Pancreas (tissue), 10 donors: Measurements from ENCODE around the gene KLRD1. TPM values are rescaled to one million over a fixed set of nuclear protein-coding genes. Genes with fewer than 3 reads are reported as not detected.

Source experiments
- ATAC-seq, 4 donors: fragments of 200-7000 bp; cut with Tn5 transposase; one replicate each; pipeline versions ENCODE4 v1.8.0 to v1.9.1; 2020; ENCODE audit warnings: mild to moderate bottlenecking in 4 of 4, moderate library complexity in 4 of 4
- DNase-seq, 6 donors: peaks; one replicate each; pipeline ENCODE4 v3.0.0-alpha.2; 2020
- FAIRE-seq: peaks from 2 replicates; lab custom pipeline; 2012; peaks lifted over from hg19 to GRCh38; lab: Jason Lieb, UNC
- H3K27ac ChIP-seq, 4 donors: fragments of 200-600 bp; sonication (generic); 1 replicate in 3 of 4; 2 replicates in 1 of 4; pipeline versions ENCODE4 v1.5.0 to v1.8.0; 2020
- H3K27me3 ChIP-seq, 4 donors: fragments of 200-600 bp; one replicate each; pipeline ENCODE4 v1.8.0; 2021
- H3K36me3 ChIP-seq, 3 donors: fragments of 200-600 bp; sonication (generic) in 1 of 3; one replicate each; pipeline versions ENCODE4 v1.5.0 to v1.8.0; 2020 to 2021
- H3K4me1 ChIP-seq, 3 donors: fragments of 200-600 bp; one replicate each; pipeline ENCODE4 v1.8.0; 2021
- H3K4me3 ChIP-seq, 4 donors: fragments of 200-600 bp; sonication (generic) in 2 of 4; one replicate each; pipeline versions ENCODE4 v1.5.0 to v1.8.0; 2020 to 2021
- H3K9me3 ChIP-seq, 4 donors: fragments of 200-600 bp; one replicate each; pipeline ENCODE4 v1.8.0; 2021
- WGBS, 2 donors: extraction: QIAGEN DNeasy Blood & Tissue Kit; methylation state at CpG; one replicate each; pipeline ENCODE4 v1.1.7; 2013; 5-methylcytosine and 5-hydroxymethylcytosine counted together
- intact Hi-C, 3 donors: fragments of 100-400 bp; cut with DNase I; formaldehyde crosslinking; loops; one replicate each; pipeline versions ENCODE4 v1.11.1 to v1.14.2; 2022
- polyA plus RNA-seq, 2 donors: library from polyadenylated mRNA; stranded (reverse); fragments of 200-250 nt; gene quantifications; one replicate each; pipeline ENCODE4 v1.2.3, GENCODE V29; 2013
- total RNA-seq, 6 donors: library from RNA; stranded (reverse); fragmentation: NEBNext Ultra II Directional in 4 of 6; extraction: Animal tissue kit (Norgen Biotek cat#: 25700) in 4 of 6; gene quantifications; one replicate each; pipeline versions ENCODE4 v1.2.1 to v1.2.4, GENCODE V29; 2021 to 2023
- TF ChIP-seq, protein P1 (sequence below), 4 donors: fragments of 200-600 bp; sonication (generic) in 3 of 4; IDR thresholded peaks; one replicate each; pipeline versions ENCODE4 v1.5.0 to v1.8.0; 2021; ENCODE audit warnings: antibody characterized with exemption in 4 of 4
- donor health status: healthy with polysubstance abuse.
- donor health status: DM: no; HTN: no; CAD: no; lungs with moderate emphysema.
- donor health status: DM: no; HTN: no; CAD: no.
- donor health status: control.
- donor health status: control.
- donor health status: Bipolar disorder and iron deficiency.
- donor health status: DM: yes; HTN: yes; CAD: no.
- donor health status: DM: no; HTN: no; CAD: no.
- donor health status: DM: no; HTN: no; CAD: no.
- donor health status: DM: yes; HTN: yes; CAD: no.

The KLRD1 gene
- total and polyA plus RNA-seq, 8 donors = 0.11 to 1.0 (median 0.56) TPM

DNA sequence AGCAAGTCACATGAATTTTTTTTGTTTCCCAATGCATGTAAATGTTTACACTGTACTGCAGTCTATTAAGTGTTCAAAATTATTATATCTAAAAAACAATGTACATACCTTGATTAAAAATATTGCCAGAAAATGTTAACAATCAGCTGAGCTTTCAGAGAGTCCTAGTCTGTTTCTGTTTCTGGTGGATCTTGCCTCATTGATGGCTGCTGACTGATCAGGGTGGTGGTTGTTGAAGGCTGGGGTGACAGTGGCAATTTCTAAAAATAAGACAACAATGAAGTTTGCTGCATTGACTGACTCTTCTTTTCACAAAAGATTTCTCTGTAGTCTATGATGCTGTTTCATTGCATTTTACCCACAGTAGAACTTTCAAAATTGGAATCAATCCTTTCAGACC lies 16.6 kb upstream of the KLRD1 start:
- DNase-seq = no peak
- Histone ChIP-seq H3K27me3 (no peaks in the 10 kb centered on the region), H3K9me3 (no peaks in the 10 kb centered on the region), H3K4me3 (no peak overlapping the region), H3K27ac (no peak overlapping the region), H3K4me1 (no peaks in the 10 kb centered on the region), H3K36me3 (no peaks in the 10 kb centered on the region)
- TF ChIP-seq, protein P1, sequence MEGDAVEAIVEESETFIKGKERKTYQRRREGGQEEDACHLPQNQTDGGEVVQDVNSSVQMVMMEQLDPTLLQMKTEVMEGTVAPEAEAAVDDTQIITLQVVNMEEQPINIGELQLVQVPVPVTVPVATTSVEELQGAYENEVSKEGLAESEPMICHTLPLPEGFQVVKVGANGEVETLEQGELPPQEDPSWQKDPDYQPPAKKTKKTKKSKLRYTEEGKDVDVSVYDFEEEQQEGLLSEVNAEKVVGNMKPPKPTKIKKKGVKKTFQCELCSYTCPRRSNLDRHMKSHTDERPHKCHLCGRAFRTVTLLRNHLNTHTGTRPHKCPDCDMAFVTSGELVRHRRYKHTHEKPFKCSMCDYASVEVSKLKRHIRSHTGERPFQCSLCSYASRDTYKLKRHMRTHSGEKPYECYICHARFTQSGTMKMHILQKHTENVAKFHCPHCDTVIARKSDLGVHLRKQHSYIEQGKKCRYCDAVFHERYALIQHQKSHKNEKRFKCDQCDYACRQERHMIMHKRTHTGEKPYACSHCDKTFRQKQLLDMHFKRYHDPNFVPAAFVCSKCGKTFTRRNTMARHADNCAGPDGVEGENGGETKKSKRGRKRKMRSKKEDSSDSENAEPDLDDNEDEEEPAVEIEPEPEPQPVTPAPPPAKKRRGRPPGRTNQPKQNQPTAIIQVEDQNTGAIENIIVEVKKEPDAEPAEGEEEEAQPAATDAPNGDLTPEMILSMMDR (IDR thresholded peaks at IDR 0.05) = no peak
- intact Hi-C loops = no loop called here
- ATAC-seq = no peak
- no peak for FAIRE-seq

DNA sequence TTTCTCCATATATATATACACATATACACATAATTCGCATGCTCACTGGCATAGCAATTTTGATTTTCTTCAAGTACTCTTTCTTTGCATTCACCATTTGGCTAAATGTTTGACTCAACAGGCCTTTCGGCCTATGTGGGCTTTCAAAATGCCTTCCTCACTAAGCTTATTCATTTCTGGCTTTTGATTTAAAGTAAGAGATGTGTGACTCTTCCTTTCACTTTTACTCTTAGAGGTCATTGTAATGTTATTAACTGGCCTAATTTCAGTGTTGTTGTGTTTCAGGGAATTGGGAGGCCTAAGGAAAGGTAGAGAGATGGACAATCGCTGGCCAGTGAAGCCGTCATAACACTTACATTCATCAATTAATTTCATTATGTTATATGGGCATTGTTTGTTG lies 14.5 kb upstream of the KLRD1 start:
- H3K4me1 ChIP-seq = no peaks in the 10 kb centered on the region
- no peak overlapping the region for H3K27ac ChIP-seq
- FAIRE-seq (no peak), DNase-seq (no peak), ATAC-seq (no peak)
- H3K4me3 ChIP-seq = no peak overlapping the region
- intact Hi-C loops = no loop called here
- H3K27me3 ChIP-seq = no peaks in the 10 kb centered on the region
- no peaks in the 10 kb centered on the region for H3K9me3 ChIP-seq
- TF ChIP-seq, protein P1 (IDR thresholded peaks at IDR 0.05) = no peak
- H3K36me3 ChIP-seq = no peaks in the 10 kb centered on the region
- WGBS, 2 donors = 83 to 91% methylated on average over 4 of the region's 4 CpGs

GRCh38 chr12:10293570-10294227 lies 14.0 kb upstream of the KLRD1 start:
- Histone ChIP-seq H3K4me3 (no peak overlapping the region), H3K4me1 (no peaks in the 10 kb centered on the region), H3K36me3 (no peaks in the 10 kb centered on the region), H3K27me3 (no peaks in the 10 kb centered on the region), H3K27ac (no peak overlapping the region), H3K9me3 (no peaks in the 10 kb centered on the region)
- no peak for DNase-seq
- no peak for FAIRE-seq
- TF ChIP-seq, protein P1 (IDR thresholded peaks at IDR 0.05) = no peak
- intact Hi-C loops = no loop called here
- no peak for ATAC-seq
- WGBS, 2 donors = 65 to 78% methylated on average over 3 of the region's 3 CpGs

- H3K4me3 ChIP-seq = no peak overlapping the region
- no peaks in the 10 kb centered on the region for H3K36me3 ChIP-seq
- H3K9me3 ChIP-seq = no peaks in the 10 kb centered on the region
- TF ChIP-seq, protein P1 (IDR thresholded peaks at IDR 0.05) = no peak
- intact Hi-C loops = no loop called here
- H3K27ac ChIP-seq = no peak overlapping the region
- no peaks in the 10 kb centered on the region for H3K4me1 ChIP-seq
- no peaks in the 10 kb centered on the region for H3K27me3 ChIP-seq
- FAIRE-seq (no peak), ATAC-seq (no peak), DNase-seq (no peak)
- WGBS, 2 donors = 62 to 68% methylated on average over 1 of the region's 1 CpG
Measured at GRCh38 chr12:10301103-10301502, 6.6 kb upstream of the KLRD1 start.

DNA sequence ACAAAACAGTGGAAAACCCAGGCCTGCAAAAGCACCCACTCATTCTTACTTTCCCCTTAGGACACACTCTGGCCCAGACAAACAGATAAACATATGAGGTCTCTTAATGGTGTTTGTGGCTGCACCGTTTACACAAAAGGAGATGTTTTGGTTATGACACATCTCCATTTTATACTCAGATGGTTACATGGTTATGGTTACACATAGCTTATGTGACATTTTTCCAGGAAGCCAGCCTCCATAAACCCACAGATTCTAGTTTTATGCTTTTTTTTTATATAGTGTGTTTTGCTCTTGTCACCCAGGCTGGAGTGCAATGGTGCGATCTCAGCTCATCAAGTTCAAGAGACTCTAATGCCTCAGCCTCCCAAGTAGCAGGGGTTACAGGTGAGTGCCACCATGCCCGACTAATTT lies 3.5 kb upstream of the KLRD1 start:
- Histone ChIP-seq H3K27me3 (no peaks in the 10 kb centered on the region), H3K36me3 (no peaks in the 10 kb centered on the region), H3K9me3 (no peaks in the 10 kb centered on the region), H3K4me1 (no peaks in the 10 kb centered on the region), H3K4me3 (no peak overlapping the region), H3K27ac (no peak overlapping the region)
- 71 to 76% methylated on average over 3 of the region's 3 CpGs for WGBS, 2 donors
- no peak for FAIRE-seq
- TF ChIP-seq, protein P1 (IDR thresholded peaks at IDR 0.05) = no peak
- ATAC-seq = no peak
- DNase-seq = no peak
- intact Hi-C loops = no loop called here
